HG02763 (cell line): ENCODE results near the gene NBR1.
"Not testable (repeated sequence)": the region's sequence is repeated elsewhere in the genome, so short reads cannot be mapped to it uniquely, and the experiment has no call there.

Experiments used
- ATAC-seq: cut with Tn5 transposase; IDR thresholded peaks from one replicate; pipeline ENCODE4 v1.9.1; 2021; ENCODE audit warnings: mild to moderate bottlenecking, moderate library complexity; ENCODE audit not compliant: unreplicated experiment

Gene NBR1

GRCh38 chr17:43213545-43213944, 42.5 kb downstream of the NBR1 start:
- ATAC-seq = no peak

GRCh38 chr17:43215341-43215740, 44.3 kb downstream of the NBR1 start:
- ATAC-seq = no peak

GRCh38 chr17:43216369-43216761, 45.4 kb downstream of the NBR1 start:
- ATAC-seq = no peak

- no peak for ATAC-seq
Measured at GRCh38 chr17:43216762-43217613, 46.0 kb downstream of the NBR1 start.

GRCh38 chr17:43217614-43218087, 46.6 kb downstream of the NBR1 start:
- ATAC-seq = no peak

- ATAC-seq = no peak
Measured at GRCh38 chr17:43219001-43219400, 48.0 kb downstream of the NBR1 start.

GRCh38 chr17:43219746-43220380, 48.8 kb downstream of the NBR1 start:
- no peak for ATAC-seq

GRCh38 chr17:43220511-43221125, 49.6 kb downstream of the NBR1 start:
- ATAC-seq = no peak

GRCh38 chr17:43224146-43224705, 53.2 kb downstream of the NBR1 start:
- ATAC-seq = no peak

- ATAC-seq = no peak
Measured at GRCh38 chr17:43226393-43226792, 55.4 kb downstream of the NBR1 start.

- not testable (repeated sequence) for ATAC-seq
Measured at GRCh38 chr17:43228020-43228782, 57.2 kb downstream of the NBR1 start, which contains the start of gene CCDC200. TSS of gene CCDC200 (minus strand) at chr17:43228623. CDS start at chr17:43228554, 69 bp downstream.

GRCh38 chr17:43231205-43232020, 60.4 kb downstream of the NBR1 start:
- not testable (repeated sequence) for ATAC-seq

GRCh38 chr17:43232021-43232699, 61.1 kb downstream of the NBR1 start:
- ATAC-seq = not testable (repeated sequence)

GRCh38 chr17:43233263-43233662, 62.2 kb downstream of the NBR1 start:
- not testable (repeated sequence) for ATAC-seq

GRCh38 chr17:43233877-43234276, 62.9 kb downstream of the NBR1 start, which contains the start of gene RNU2-1:
TSS of gene RNU2-1 (minus strand) at chr17:43233977.
- not testable (repeated sequence) for ATAC-seq

- not testable (repeated sequence) for ATAC-seq
Measured at GRCh38 chr17:43239597-43239996, 68.6 kb downstream of the NBR1 start.

- ATAC-seq = not testable (repeated sequence)
Measured at GRCh38 chr17:43240596-43241352, 69.8 kb downstream of the NBR1 start.

- ATAC-seq = not testable (repeated sequence)
Measured at GRCh38 chr17:43246456-43246855, 75.4 kb downstream of the NBR1 start.
